Gastrocnemius medialis (tissue), 4 donors: ENCODE data around the gene CELSR3. TPM values are rescaled to one million over a fixed set of nuclear protein-coding genes. Genes with fewer than 3 reads are reported as not detected.

Source experiments
- ATAC-seq, 2 donors: fragments of 150-250 bp; one replicate each; pipeline ENCODE4 v1.9.1; 2016
- DNase-seq, 2 donors: peaks; one replicate each; pipeline ENCODE4 v3.0.0-alpha.2; 2019
- H3K27ac ChIP-seq, 4 donors: fragments of 200-600 bp; sonication (generic); 1 replicate in 1 of 4; 2 replicates in 3 of 4; pipeline ENCODE4 v1.5.1; 2016 to 2018; ENCODE audit warnings: mild to moderate bottlenecking in 2 of 4, moderate library complexity in 1 of 4
- H3K27me3 ChIP-seq, 3 donors: fragments of 200-600 bp; sonication (generic) in 2 of 3; 1 replicate in 1 of 3; 2 replicates in 2 of 3; pipeline versions ENCODE4 v1.5.1 to v1.6.0; 2016 to 2019; ENCODE audit warnings: mild to moderate bottlenecking in 1 of 3, moderate library complexity in 1 of 3
- H3K36me3 ChIP-seq, 2 donors: fragments of 200-600 bp; sonication (generic) in 1 of 2; one replicate each; pipeline ENCODE4 v1.5.1; 2017 to 2018
- H3K4me1 ChIP-seq, 2 donors: fragments of 200-600 bp; sonication (generic) in 1 of 2; one replicate each; pipeline ENCODE4 v1.5.1; 2016 to 2017; ENCODE audit warnings: mild to moderate bottlenecking in 2 of 2
- H3K4me3 ChIP-seq, 4 donors: fragments of 200-600 bp; sonication (generic) in 3 of 4; 1 replicate in 1 of 4; 2 replicates in 3 of 4; pipeline ENCODE4 v1.5.1; 2016 to 2019; ENCODE audit warnings: mild to moderate bottlenecking in 2 of 4
- H3K9me3 ChIP-seq, 3 donors: fragments of 200-600 bp; sonication (generic) in 2 of 3; 1 replicate in 1 of 3; 2 replicates in 2 of 3; pipeline ENCODE4 v1.5.1; 2016 to 2019
- POLR2A ChIP-seq, 2 donors: fragments of 450-650 bp; IDR thresholded peaks; one replicate each; pipeline ENCODE4 v1.6.1; 2017; ENCODE audit warnings: antibody characterized with exemption in 2 of 2, mild to moderate bottlenecking in 2 of 2, moderate library complexity in 2 of 2
- in situ Hi-C, 4 donors: fragments of 200-750 bp; cut with MboI; loops; one replicate each; pipeline versions ENCODE4 v1.15.0 to v1.8.0; 2017; ENCODE audit warnings: low sequenced_read_pairs in 4 of 4
- intact Hi-C: fragments of 100-400 bp; cut with DNase I; formaldehyde crosslinking; loops from one replicate; pipeline ENCODE4 v1.15.1; 2023; ENCODE audit warnings: low total_unique reads
- total RNA-seq, 4 donors: library from RNA; depleted of rRNA; stranded (reverse); fragments of >200 nt; gene quantifications; one replicate each; pipeline versions ENCODE4 v1.1.0 to v1.2.3, GENCODE V29; 2016
- TF ChIP-seq, protein P1 (sequence below), 5 experiments: fragments of 450-650 bp in 3 of 5; fragments of 200-600 bp in 2 of 5; sonication (generic) in 2 of 5; IDR thresholded peaks in 4 of 5; conservative IDR thresholded peaks in 1 of 5; 1 replicate in 4 of 5; 2 replicates in 1 of 5; pipeline ENCODE4 v1.5.1; 2016 to 2019; ENCODE audit warnings: antibody characterized with exemption in 5 of 5, mild to moderate bottlenecking in 3 of 5, moderate library complexity in 3 of 5

The CELSR3 gene
- total RNA-seq, 4 donors from 2014 or later, result 0.02 to 0.25 (median 0.05) TPM; not detected in 1

DNA sequence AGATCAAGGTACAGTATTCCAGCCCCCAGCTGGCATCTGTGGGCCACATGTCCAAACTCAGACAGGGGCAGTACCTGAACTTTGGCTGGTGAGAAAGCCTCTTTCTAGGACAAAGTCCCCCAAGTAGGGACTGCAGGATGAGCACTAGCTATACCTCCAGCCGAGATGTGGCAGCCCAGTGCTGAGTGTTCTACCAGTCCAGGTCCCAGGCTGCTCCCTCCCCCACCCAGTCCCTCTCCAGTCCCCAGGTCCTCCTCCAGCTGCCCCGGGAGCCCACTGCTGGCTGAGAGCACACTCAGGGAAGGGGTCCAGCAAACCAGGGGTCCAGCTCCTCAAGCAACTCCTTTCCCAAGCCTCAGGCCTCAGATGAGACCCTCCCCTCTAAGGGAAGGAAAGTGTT, 28.9 kb downstream of the CELSR3 start:
- Histone ChIP-seq H3K27me3 (no peaks in the 10 kb centered on the region), H3K9me3 (no peaks in the 10 kb centered on the region), H3K27ac (no peak overlapping the region), H3K4me1 (peaks cover 16 to 24% of the 10 kb centered on the region in 2 donors), H3K4me3 (no peak overlapping the region), H3K36me3 (peaks cover 0 to 38% of the 10 kb centered on the region in 2 donors)
- ATAC-seq (no peak), DNase-seq (no peak)
- intact Hi-C loops, result no loop called here
- no peak for TF ChIP-seq POLR2A (IDR thresholded peaks at IDR 0.05)
- TF ChIP-seq, protein P1, sequence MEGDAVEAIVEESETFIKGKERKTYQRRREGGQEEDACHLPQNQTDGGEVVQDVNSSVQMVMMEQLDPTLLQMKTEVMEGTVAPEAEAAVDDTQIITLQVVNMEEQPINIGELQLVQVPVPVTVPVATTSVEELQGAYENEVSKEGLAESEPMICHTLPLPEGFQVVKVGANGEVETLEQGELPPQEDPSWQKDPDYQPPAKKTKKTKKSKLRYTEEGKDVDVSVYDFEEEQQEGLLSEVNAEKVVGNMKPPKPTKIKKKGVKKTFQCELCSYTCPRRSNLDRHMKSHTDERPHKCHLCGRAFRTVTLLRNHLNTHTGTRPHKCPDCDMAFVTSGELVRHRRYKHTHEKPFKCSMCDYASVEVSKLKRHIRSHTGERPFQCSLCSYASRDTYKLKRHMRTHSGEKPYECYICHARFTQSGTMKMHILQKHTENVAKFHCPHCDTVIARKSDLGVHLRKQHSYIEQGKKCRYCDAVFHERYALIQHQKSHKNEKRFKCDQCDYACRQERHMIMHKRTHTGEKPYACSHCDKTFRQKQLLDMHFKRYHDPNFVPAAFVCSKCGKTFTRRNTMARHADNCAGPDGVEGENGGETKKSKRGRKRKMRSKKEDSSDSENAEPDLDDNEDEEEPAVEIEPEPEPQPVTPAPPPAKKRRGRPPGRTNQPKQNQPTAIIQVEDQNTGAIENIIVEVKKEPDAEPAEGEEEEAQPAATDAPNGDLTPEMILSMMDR (IDR thresholded peaks at IDR 0.05 in 4 of 5, conservative IDR thresholded peaks at IDR 0.05 in 1 of 5), result no peak
- in situ Hi-C loops, result no loop called here

DNA sequence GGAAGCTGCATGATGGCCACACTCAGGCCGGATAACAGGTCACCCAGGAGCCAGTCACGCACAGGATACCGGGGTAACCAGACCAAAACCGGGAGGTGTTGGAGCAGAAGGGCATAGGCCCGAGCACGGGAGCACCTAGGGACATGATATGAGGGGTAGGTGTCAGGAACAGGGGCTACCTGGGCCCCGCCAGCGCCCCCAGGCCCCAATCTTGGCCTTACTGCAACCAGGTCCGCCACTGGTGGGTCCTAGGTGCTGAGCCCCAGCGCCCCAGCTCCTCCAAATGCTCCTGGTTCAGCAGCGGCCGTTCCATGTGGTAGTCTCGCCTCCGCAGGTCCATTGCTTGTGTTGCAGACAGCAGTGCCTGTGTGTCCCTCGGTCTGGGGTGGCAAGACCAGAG, 29.4 kb downstream of the CELSR3 start:
- ATAC-seq, result no peak
- in situ Hi-C loops (no loop called here), intact Hi-C loops (no loop called here)
- H3K36me3 ChIP-seq, result peaks cover 0 to 43% of the 10 kb centered on the region in 2 donors
- H3K4me3 ChIP-seq, result no peak overlapping the region
- DNase-seq, result no peak
- no peak overlapping the region for H3K27ac ChIP-seq
- no peaks in the 10 kb centered on the region for H3K27me3 ChIP-seq
- peaks cover 16 to 24% of the 10 kb centered on the region in 2 donors for H3K4me1 ChIP-seq
- no peak for TF ChIP-seq POLR2A (IDR thresholded peaks at IDR 0.05)
- TF ChIP-seq, protein P1 (IDR thresholded peaks at IDR 0.05 in 4 of 5, conservative IDR thresholded peaks at IDR 0.05 in 1 of 5), result no peak
- H3K9me3 ChIP-seq, result no peaks in the 10 kb centered on the region

DNA sequence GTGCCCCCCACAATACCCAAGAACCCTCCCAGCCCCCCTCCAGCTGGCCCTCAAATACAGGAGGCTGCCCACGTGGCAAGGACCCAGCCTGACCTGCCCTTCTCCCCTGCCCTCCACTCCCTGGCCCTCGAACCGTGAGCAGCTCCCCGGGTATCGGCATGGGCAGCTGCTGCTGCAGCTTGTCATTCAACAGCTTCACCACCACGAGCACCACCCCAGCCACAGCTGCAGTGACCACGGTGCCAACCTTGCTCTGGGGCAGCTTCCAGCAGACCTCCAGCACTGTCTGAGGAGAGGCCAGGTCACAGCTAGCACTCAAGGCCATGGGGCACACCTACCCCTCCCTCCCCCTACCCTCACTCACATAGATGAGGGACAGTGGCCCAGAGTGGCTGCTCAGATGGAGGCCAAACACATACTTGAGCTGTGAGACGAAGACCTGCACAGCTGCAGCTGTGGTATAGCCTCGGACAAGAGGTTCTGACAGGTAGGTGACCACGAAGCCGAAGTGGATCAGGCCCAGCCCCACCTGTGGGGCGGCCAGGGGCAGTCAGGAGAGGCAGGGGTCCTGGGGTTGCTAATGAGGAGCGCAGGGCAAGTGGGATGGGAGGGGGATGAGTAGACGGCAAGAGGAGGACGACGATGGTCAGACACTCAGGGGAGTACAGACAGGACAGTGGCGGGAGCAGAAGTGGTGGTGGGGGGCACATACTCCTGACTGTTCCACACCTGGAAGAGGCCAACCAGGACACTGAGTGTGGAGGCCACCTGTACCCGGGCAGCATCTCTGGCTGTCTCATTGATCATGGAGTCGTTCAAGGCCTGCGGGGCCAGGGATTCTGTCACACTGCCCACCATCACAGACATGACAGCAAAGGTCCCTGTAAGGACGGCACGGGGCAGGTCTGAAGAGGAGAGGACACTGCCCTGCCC, 30.9 kb downstream of the CELSR3 start:
- H3K36me3 ChIP-seq, result peaks cover 0 to 50% of the 10 kb centered on the region in 2 donors
- H3K9me3 ChIP-seq, result no peaks in the 10 kb centered on the region
- no peak overlapping the region for H3K4me3 ChIP-seq
- TF ChIP-seq, protein P1 (IDR thresholded peaks at IDR 0.05 in 4 of 5, conservative IDR thresholded peaks at IDR 0.05 in 1 of 5), result no peak
- TF ChIP-seq POLR2A (IDR thresholded peaks at IDR 0.05), result no peak
- no peaks in the 10 kb centered on the region for H3K27me3 ChIP-seq
- no peak overlapping the region for H3K27ac ChIP-seq
- in situ Hi-C loops, result no loop called here
- intact Hi-C loops, result no loop called here
- ATAC-seq (no peak), DNase-seq (no peak)
- H3K4me1 ChIP-seq, result peaks cover 15 to 23% of the 10 kb centered on the region in 2 donors

DNA sequence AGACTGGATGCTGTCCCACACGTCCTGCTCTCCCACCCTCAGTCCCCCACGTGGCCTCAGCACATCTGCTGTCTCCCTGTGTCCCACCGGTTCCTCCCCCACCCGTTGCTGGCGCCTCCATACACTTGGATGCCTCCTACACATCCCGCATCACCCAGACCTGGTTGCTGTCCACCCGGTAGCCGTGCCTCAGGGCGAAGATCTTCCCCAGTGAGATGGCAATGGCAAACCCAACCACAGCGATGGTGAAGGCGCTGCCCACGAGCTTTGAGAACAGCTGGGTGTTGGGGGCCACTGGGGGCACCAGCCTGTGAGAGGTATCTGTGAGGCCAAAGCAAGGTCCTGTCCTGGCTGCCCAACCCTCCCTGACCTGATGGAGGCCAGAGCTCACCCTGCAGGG, 31.9 kb downstream of the CELSR3 start:
- Histone ChIP-seq H3K4me3 (no peak overlapping the region), H3K27me3 (no peaks in the 10 kb centered on the region), H3K9me3 (no peaks in the 10 kb centered on the region), H3K36me3 (peaks cover 0 to 51% of the 10 kb centered on the region in 2 donors), H3K27ac (no peak overlapping the region), H3K4me1 (peaks cover 5 to 14% of the 10 kb centered on the region in 2 donors)
- TF ChIP-seq POLR2A (IDR thresholded peaks at IDR 0.05), result no peak
- TF ChIP-seq, protein P1 (IDR thresholded peaks at IDR 0.05 in 4 of 5, conservative IDR thresholded peaks at IDR 0.05 in 1 of 5), result no peak
- ATAC-seq (no peak), DNase-seq (no peak)
- in situ Hi-C loops, result no loop called here
- intact Hi-C loops, result no loop called here
